Amniotic stem cell (primary cell): ENCODE results near the gene PPP1R3D.
"Not testable (repeated sequence)": the region's sequence is repeated elsewhere in the genome, so short reads cannot be mapped to it uniquely, and the experiment has no call there.

Experiments used
- DNase-seq: peaks from one replicate; lab custom pipeline; 2025; lab: John Stamatoyannopoulos, UW

The PPP1R3D gene

GRCh38 chr20:59923514-59923913, 16.6 kb downstream of the PPP1R3D start:
- DNase-seq: no peak

- DNase-seq: no peak
Measured at GRCh38 chr20:59920944-59921343, 19.2 kb downstream of the PPP1R3D start.

DNA sequence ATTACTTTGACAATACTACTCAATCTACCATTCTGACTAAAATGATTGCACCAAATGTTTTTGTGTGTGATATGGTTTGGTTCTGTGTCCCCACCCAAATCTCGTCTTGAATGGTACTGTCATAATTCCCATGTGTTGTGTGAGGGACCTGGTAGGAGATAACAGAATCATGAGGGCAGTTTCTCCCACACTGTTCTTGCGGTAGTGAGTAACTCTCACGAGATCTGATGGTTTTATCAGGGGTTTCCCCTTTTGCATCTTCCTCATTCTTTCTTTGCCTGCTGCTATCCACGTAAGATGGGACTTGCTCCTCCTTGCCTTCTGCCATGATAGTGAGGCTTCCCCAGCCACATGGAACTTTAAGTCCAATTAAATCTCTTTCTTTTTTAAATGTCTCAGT, 27.5 kb downstream of the PPP1R3D start:
- DNase-seq: no peak

- no peak for DNase-seq
Measured at GRCh38 chr20:59911041-59911440, 29.1 kb downstream of the PPP1R3D start.

DNA sequence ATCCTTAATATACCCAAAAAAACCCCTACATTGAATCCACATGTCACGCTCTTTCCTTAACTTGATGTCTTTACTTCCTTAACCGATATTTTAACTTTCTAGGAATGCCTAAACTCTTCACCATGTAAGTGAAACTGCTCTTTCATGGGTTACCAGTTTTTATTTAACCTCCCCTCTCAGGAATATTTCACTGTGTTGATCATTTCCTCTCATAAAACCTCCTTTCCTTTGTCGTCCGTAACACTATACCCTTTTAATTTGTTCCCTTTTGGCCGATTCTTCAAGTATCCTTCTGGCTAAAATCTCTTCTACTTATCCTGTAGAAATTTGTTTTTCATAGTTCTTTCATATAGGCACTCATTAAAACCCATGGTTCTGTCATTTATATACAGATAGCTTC, 31.2 kb downstream of the PPP1R3D start:
- no peak for DNase-seq

DNA sequence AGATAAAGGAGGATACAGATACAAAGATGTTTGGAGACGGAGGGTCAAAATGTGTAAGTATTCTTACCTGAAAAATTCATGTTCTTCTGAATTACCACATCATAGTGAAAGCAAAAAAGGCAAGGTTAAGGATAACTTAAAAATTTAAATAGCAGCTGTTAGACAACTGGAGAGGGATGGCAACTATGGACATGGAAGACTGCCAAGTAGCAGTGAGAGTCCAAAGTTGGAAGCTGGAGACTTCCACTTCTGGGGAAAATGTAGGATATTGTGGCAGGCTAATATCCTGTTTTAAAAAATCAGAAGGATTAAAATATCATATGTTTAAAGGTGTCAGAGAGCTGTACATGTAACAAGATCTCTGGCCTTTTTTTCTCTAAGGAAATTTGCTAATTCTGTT, 36.5 kb downstream of the PPP1R3D start:
- DNase-seq: no peak

- DNase-seq: no peak
Measured at GRCh38 chr20:59902470-59902869, 37.6 kb downstream of the PPP1R3D start.

DNA sequence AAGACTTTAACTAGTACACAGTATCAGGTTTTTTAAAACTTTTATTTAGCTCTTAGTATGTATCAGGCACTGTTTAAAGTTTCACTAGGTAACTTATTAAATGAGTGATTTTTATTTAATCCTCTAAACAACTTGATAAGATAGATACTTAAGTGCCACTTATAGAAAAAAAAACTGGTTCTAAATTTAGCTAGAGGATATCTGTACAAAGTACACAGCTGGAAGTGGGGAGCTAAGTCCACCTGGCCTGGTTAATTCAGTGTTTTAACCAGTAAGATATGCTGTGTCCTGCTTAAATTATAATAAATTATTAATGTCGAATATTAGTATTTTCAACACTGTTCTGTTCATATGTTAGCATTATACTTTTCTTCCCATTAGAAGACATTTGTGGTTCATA, 44.2 kb downstream of the PPP1R3D start:
- no peak for DNase-seq

GRCh38 chr20:59891581-59891980, 48.5 kb downstream of the PPP1R3D start:
- DNase-seq: no peak

DNA sequence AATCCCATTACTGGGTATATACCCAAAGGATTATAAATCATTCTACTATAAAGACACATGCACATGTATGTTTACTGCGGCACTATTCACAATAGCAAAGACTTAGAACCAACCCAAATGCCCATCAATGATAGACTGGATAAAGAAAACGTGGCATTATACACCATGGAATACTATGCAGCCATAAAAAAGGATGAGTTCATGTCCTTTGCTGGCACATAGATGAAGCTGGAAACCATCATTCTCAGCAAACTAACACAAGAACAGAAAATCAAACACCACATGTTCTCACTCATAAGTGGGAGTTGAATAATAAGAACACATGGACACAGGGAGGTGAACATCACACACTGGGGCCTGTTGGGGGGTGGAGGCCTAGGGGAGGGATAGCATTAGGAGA, 50.1 kb downstream of the PPP1R3D start:
- DNase-seq: not testable (repeated sequence)

GRCh38 chr20:59888050-59888449, 52.1 kb downstream of the PPP1R3D start:
- no peak for DNase-seq
